Measurements from ENCODE around the gene TPST2.

DNA sequence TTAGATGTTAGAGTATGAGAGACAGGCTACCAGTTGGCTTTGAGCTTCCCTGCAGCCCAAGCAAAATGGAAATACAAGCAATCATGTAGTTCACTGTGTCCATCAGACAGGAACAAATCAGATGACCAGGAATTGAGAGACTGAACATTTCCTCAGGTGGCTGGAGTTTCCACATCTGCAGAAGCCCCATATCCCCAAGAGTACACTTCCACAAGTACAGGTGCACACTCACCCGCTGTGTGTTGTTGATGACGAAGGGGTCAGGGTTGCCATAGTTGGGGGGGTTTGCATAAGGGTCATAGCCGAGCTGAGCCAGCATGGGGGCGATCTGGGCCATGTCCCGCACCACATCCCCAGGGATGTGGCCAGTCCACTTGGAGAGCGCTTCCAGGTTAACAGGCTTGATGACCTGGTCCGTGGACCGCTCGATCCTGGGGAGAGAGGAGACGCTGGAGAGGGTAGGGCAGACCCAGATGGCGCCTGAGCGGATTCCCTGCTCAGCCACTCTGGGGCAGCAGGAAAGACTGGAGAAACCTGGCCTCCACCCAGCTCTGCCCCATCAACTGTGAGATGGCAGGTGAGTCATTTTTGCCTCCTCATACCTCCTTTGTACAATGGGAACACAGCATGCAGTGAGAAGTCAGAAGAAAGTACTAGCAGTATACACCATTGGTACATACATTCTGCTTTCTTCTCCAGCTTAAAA, 53.7 kb downstream of the TPST2 start:
- TF ChIP-seq, protein P1, sequence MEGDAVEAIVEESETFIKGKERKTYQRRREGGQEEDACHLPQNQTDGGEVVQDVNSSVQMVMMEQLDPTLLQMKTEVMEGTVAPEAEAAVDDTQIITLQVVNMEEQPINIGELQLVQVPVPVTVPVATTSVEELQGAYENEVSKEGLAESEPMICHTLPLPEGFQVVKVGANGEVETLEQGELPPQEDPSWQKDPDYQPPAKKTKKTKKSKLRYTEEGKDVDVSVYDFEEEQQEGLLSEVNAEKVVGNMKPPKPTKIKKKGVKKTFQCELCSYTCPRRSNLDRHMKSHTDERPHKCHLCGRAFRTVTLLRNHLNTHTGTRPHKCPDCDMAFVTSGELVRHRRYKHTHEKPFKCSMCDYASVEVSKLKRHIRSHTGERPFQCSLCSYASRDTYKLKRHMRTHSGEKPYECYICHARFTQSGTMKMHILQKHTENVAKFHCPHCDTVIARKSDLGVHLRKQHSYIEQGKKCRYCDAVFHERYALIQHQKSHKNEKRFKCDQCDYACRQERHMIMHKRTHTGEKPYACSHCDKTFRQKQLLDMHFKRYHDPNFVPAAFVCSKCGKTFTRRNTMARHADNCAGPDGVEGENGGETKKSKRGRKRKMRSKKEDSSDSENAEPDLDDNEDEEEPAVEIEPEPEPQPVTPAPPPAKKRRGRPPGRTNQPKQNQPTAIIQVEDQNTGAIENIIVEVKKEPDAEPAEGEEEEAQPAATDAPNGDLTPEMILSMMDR (IDR thresholded peaks at IDR 0.05 in 4 of 5, conservative IDR thresholded peaks at IDR 0.05 in 1 of 5) = no peak
- no peak for TF ChIP-seq POLR2A (IDR thresholded peaks at IDR 0.05)
